ENCODE results near the gene CCDC136. TPM values are rescaled to one million over a fixed set of nuclear protein-coding genes. Genes with fewer than 3 reads are reported as not detected.

Gene CCDC136
- polyA plus RNA-seq, 1 donor: 22.9 TPM

- DNase-seq (ENCODE audit: low read depth): peak; percentile 94
These were observed 71.0 kb downstream of the CCDC136 start, which contains the start of gene ATP6V1F for GRCh38 chr7:128862571-128863432. Gene ATP6V1F (plus strand): TSS chr7:128862856. CDS start chr7:128862905, 49 bp downstream.

GRCh38 chr7:128863433-128863989 is 71.7 kb downstream of the CCDC136 start:
- no peak for DNase-seq (ENCODE audit: low read depth)

GRCh38 chr7:128865303-128865702 is 73.5 kb downstream of the CCDC136 start:
- no peak for DNase-seq (ENCODE audit: low read depth)

DNA sequence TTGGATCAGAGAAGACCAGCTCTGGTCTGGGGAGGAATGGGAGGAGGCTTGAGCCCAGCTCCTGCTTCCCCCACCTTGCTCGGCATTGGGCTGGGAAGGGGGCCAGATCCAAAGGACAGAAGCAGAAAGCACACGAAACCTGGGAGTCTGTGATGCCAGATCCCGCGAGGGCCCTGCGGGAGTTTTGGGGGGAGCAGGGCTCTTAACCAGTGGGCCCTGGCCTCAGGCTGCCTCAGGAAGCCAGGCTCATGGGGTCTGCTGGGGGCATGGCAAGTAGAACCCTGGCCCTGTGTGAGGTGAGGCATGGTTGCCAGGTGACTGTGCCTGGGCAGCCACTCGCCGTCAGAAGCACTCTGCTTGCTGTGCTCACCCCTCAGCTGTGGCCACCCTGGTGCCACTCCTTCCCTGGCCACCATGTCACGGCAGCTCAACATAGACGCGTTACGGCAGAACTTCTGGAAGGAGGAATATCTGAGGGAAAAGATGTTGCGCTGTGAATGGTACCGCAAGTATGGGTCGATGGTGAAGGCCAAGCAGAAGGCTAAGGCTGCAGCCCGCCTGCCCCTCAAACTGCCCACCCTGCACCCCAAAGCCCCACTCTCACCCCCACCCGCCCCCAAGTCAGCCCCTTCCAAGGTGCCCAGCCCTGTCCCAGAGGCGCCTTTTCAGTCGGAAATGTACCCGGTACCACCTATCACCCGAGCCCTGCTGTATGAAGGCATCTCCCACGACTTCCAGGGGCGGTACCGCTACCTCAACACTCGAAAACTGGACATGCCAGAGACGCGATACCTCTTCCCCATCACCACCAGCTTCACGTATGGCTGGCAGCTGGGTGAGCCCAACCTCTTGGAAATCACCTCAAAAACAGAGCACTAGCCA is 74.5 kb downstream of the CCDC136 start:
- DNase-seq (ENCODE audit: low read depth): no peak

GRCh38 chr7:128867241-128867640 is 75.5 kb downstream of the CCDC136 start:
- DNase-seq (ENCODE audit: low read depth): no peak

DNA sequence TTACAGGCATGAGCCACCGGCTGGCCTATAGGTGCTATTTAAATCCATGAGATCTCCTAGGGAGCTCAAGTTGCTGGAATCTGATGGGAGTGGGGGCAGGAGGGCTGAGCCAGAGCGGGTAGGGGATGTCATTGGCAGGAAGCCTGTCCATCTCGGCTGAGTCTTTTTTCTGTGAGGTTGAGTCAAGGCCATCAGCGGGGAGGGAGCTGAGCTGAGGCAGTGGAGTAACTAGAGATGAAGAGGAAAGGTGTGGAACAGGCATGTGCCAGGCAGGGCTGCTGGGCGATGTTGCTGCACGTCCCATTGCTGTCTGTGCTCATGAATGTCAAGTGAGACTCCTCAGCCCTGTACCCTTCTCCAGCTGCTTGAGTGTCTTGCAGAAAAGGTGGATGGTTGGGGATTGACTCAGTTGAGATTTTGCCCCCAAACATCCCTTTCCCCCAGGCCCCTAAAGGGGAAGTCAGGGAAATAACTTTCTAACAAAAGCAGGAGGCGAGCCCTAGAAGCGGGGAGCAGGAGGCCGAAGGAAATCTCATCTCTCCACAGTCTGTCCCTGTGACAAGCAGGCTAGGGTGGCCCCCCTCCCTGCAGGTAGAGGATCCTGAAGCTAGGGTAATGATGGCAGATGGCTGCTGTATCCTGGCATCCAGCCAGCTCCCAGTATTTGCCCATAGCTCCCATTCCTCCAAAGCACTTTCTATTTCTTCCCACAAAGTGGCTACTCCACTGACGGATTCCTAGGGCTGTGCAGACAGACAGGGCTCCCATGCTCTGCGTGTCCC is 76.3 kb downstream of the CCDC136 start:
- no peak for DNase-seq (ENCODE audit: low read depth)

GRCh38 chr7:128868624-128869137 is 76.9 kb downstream of the CCDC136 start:
- no peak for DNase-seq (ENCODE audit: low read depth)

GRCh38 chr7:128869138-128869943 is 77.6 kb downstream of the CCDC136 start:
- no peak for DNase-seq (ENCODE audit: low read depth)

DNA sequence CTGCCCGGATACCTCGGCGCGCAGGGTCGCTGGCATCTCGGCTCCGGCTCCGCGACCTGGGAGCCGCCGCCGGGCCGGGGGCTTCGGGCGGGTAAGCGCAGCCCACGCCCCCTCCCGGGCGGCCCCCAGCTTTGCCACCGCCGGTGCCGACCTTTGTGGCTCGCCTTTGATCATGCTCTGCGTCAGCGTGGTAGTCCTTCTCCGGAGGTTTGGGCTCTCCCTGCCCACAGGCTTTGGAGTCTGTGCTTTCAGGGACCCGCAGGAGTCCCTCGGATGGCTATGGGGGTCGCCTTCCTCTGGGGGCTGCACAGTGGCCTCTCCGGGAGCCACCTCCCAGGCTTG is 78.1 kb downstream of the CCDC136 start:
- no peak for DNase-seq (ENCODE audit: low read depth)

GRCh38 chr7:128871050-128871449 is 79.3 kb downstream of the CCDC136 start:
- DNase-seq (ENCODE audit: low read depth): no peak

Other genes starting within 250 kb of the CCDC136 start
- 2.6 TPM for gene GARIN1A, start 119.7 kb upstream of the CCDC136 start, polyA plus RNA-seq (ENCODE audit: insufficient read length)
- gene CALU, start 52.6 kb upstream of the CCDC136 start, polyA plus RNA-seq (ENCODE audit: insufficient read length): 233 TPM
- gene OPN1SW, start 16.2 kb upstream of the CCDC136 start, polyA plus RNA-seq (ENCODE audit: insufficient read length): 2.0 TPM
- 642 TPM for gene FLNC, start 38.4 kb downstream of the CCDC136 start, polyA plus RNA-seq (ENCODE audit: insufficient read length)
- gene ATP6V1F, start 70.9 kb downstream of the CCDC136 start, polyA plus RNA-seq (ENCODE audit: insufficient read length): 132 TPM
- 1.9 TPM for gene KCP, start 118.7 kb downstream of the CCDC136 start, polyA plus RNA-seq (ENCODE audit: insufficient read length)
- 3.2 TPM for gene IRF5, start 146.0 kb downstream of the CCDC136 start, polyA plus RNA-seq (ENCODE audit: insufficient read length)